SKM-1 (cell line): Measurements from ENCODE around the gene KLF7.

Experiments
- DNase-seq: peaks from one replicate; lab custom pipeline; 2025; ENCODE audit not compliant: unreplicated experiment; lab: John Stamatoyannopoulos, UW

KLF7 gene

DNA sequence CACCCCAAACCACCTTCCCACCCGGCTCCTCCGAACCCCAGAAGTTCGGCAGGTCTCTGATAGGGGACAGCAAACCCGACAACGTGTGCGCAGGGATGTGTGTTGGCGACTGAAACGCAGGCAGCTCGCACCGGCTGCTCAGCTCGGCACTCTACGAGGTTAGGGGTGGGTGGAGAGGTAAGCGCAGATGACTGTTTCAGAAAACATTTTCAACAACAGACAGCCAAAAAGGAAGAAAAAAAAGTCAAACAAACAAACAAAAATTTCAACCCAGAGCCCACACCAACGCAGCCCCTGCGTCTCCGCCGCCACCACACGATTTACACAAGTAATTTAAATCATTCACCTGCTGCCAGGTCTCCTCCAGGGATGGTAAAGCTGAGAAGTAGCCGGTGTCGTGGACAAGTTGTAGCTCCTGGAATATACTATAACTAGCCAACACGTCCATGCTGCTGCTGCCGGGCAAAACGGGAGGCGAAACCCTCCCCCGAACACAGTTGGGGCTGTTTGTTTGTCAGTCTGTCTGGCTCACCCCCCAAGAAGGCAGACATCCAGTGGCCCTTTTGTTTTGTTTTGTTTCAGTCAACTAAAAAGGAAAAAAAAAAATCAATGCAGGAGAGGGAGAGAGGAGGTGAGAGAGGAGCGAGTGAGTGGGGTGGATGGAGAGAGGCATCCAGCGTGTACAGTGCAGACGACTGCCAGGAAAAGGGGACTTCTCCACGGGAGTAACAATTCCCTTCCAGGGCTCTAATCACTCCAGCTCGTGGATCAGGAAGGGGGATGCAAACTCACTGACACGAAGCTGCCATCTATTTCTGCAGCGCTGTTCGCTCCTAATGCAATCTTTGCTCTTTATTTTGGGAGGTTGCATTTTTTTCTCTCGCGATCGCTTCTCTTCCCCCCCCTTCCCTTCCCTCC lies at the start of gene KLF7:
KLF7 (minus strand) TSS at position 828 of the 918 bp plus-strand sequence; CDS start at position 448, 380 bp downstream.
- no peak for DNase-seq

DNA sequence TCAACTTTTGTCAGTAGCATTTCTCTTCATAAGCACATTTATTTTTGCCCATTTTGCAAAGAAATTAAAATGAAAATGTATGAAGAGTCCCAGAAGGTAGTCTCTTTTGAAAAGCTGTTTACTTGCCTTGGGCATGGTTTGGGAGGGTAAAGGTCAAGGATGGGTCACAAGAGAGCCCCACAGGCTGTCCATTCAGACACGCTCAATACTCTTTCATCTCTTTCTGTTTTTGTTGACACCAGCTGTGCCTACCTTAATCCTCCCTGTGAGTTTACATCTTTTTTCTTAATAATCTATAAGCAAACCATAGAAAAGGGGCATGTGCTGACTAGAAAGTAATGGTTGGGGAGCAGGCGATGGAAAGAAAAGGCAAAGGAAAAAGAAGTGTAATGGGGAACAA lies 49.6 kb upstream of the KLF7 start:
- DNase-seq, result no peak

DNA sequence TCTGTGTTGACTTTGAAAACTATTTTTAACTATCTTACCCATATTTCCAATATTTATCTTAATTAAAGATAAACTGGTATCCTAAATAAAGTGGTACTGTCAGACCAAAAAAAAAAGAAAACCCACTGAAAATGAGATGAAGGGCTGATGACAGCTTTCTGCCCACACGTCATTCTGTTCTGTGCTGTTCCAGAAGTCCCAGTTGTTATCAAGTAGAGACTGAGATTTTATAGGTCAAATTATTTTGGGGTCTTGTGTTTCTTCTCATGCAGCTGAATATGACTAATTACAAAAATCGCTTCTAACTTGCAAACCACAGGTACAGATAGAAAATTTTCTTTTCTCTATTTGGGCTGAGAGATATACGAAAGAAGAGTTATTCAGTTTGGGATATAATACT lies 48.7 kb upstream of the KLF7 start:
- DNase-seq, result no peak

DNA sequence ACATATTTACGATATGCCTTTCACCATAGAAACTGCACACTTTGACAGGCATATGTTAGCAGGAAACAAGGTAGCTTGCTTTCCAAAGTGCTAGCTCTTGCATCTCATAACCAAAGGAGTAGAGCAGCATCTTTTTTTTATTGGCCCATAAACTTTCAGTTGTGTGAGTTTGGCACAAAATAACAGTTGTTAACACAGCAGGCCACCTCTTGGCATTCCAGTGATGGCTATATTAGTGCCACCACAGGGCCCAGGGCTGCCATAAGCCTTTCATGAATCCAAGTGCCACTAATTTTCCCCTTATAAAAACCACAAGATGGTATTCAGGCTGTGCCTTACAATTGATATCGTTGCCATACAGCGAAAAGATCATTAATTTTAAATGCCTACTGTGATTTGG lies 40.3 kb upstream of the KLF7 start:
- DNase-seq, result no peak

- DNase-seq, result no peak
These were observed 39.6 kb upstream of the KLF7 start for GRCh38 chr2:207205173-207205957.

GRCh38 chr2:207203056-207203455 lies 37.3 kb upstream of the KLF7 start:
- DNase-seq, result no peak

DNA sequence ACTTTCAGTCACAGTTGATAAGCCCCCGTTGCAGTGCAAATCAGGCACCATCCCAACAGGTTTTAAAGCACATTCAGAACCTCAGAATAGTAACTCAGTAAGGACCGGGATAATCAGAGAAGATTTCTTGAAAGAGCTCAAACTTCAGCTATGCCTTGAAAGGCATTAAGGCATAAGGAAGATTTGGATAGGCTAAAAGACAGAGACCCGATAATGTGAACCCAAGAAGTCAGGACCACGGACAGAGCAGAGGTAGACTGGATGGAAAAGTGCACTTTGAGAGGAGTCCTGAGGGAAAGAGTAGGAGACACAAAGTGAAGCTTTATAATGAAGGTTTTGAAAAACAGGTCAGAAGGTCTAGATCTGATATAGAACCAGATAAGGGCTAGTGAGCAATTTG lies 36.9 kb upstream of the KLF7 start:
- DNase-seq, result no peak

- no peak for DNase-seq
These were observed 35.7 kb upstream of the KLF7 start for GRCh38 chr2:207201416-207201815.

GRCh38 chr2:207200136-207200535 lies 34.4 kb upstream of the KLF7 start:
- DNase-seq, result no peak

DNA sequence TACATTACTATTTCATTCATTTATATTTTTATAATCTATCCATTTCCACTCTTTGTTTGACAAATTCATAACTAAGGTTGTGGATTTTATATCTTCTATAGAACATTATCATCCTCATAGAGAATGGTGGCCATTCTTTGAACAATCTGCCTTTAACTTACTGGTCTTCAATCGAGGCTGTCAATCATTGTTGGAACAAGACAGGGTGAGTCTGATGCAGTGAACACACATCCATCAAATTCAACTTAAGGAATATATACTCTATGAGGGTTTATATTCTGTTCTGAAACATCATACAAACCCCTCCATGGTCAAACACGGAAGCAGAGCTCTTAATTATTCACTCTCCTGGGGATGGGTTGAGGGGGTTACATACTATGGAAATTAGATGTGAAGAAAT lies 28.3 kb upstream of the KLF7 start:
- no peak for DNase-seq

DNA sequence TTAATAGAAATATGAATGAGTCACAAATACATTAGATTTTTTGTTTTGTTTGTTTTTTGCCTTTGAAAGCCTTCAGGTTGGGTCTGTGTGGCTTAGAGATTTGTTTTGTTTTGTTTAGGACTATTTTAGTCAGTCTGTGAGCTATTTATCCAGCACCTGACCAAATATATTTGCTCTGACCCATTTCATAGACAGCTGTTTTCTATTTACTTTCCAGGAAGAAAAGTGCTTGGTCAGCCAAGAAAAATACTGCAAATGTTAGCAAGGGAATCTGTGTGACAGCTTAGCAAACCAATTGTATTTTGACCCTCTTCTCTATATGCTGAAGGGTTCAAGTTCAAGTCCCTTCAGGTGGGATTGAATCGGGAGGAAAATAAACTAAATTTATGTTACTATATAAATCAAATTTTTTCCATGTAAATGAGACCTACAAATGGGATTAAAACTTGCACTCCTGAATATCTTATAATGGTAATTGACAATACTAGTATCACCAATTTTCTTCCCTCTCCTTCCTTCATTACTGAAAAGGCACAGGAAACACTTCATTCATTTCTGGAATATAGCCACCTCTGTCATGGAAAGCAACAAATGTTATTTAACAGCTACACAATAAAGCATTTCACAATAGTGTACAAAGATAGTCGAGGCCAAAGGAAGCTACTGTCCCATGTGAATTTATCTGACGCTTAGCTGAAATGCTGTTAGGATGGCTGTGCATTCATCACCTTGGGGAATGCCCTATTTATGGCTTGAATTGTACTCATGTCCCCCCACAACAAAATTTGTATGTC lies 23.1 kb upstream of the KLF7 start:
- DNase-seq, result no peak

DNA sequence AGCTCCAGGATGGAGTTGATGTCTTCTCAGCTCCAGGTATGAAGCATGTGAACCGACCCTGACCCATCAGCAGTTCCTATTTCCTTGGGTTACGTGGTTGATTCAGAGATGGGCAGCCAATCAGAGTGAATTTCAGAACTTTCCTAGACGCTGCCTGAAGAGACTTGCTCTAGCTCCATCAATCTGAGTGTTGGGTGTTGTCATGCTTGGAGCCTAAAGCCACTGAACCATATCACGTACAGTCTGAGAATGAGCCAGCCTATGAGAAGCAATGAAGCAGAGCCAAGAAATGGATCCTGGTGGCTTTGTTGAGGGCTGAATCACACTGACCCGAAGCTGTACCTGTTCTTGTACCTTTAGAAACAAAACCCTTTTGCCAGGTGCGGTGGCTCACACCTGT lies 19.6 kb upstream of the KLF7 start:
- no peak for DNase-seq

GRCh38 chr2:207184768-207185167 lies 19.0 kb upstream of the KLF7 start:
- no peak for DNase-seq

GRCh38 chr2:207184348-207184747 lies 18.6 kb upstream of the KLF7 start:
- no peak for DNase-seq

DNA sequence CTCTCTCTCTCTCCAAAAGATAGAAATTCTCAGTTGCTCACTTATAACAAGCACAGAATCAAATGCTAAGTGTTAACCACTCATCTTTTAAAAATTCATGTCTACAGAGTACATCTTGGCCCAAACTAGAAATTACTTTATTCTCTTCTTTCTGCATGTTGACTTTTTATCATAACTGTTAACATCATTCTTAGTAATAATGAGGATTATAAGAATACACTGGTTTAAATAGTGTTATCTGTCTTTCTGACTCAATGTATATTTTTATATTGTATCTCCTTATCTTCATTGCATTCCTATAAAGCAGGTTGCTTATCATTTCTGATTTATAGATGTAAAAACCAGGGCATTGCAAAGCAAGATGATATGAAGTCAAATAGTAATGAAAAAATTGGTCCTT lies 17.8 kb upstream of the KLF7 start:
- no peak for DNase-seq

GRCh38 chr2:207182911-207183310 lies 17.2 kb upstream of the KLF7 start:
- no peak for DNase-seq

GRCh38 chr2:207181526-207182274 lies 16.0 kb upstream of the KLF7 start:
- no peak for DNase-seq

GRCh38 chr2:207180741-207181140 lies 15.0 kb upstream of the KLF7 start:
- no peak for DNase-seq

GRCh38 chr2:207176247-207176646 lies 10.5 kb upstream of the KLF7 start:
- DNase-seq, result no peak

GRCh38 chr2:207173641-207174040 lies 7.9 kb upstream of the KLF7 start:
- DNase-seq, result no peak
